ENCODE measurements around the gene PTPRT. TPM values are rescaled to one million over a fixed set of nuclear protein-coding genes. Genes with fewer than 3 reads are reported as not detected.

PTPRT gene
- total and polyA plus RNA-seq, 2 of the 4 experiments (the other 2 are of a cell fraction), result not detected

DNA sequence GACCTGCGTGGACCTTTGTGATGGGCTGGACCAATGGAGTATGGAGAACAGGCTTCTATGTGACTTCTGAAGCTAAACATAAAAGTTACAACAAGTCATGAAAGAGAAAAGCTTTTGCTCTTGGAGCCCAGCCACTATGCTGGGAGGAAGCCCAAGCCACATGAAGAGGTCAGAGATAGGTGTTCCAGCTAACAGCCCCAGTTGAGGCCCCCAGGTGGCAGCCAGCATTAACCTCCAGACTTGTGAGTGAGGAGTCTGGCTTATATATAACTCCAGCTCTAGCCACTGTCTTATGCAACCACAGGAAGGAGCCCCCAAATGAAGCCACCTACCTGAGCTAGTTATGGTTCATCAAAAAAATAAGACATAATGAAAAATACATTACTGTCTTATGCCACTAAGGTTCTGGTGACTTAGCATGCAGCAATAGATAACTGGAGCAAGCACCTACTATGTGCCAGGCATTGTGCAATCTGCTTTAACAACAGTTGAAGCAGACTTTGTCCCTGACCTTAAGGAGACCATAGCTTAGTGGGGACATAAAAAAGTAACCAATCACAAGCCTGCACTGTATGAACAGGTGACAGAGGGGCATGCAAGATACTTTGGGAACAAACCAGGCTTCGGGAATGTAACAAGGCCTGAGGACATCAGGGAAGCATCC lies 599.6 kb downstream of the PTPRT start:
- H3K9me1 ChIP-seq (ENCODE audit: insufficient read depth, low read length), result no peaks in the 10 kb centered on the region
- H3K79me1 ChIP-seq (ENCODE audit: low read depth in 1 of 2, low read length in 2 of 2), result no peaks in the 10 kb centered on the region
- H3K4ac ChIP-seq (ENCODE audit: low read depth, low read length), result no peak overlapping the region
- ATAC-seq (ENCODE audit: low read depth), result no peak
- TF ChIP-seq ELK1 (IDR thresholded peaks at IDR 0.05; ENCODE audit: borderline replicate concordance, low read depth, low read length) (no peak), BHLHE40 (IDR thresholded peaks at IDR 0.05; ENCODE audit: low read depth, low read length) (no peak), POLR2A (IDR thresholded peaks at IDR 0.05; ENCODE audit: low read depth, low read length) (no peak)
- TF ChIP-seq, protein P1, sequence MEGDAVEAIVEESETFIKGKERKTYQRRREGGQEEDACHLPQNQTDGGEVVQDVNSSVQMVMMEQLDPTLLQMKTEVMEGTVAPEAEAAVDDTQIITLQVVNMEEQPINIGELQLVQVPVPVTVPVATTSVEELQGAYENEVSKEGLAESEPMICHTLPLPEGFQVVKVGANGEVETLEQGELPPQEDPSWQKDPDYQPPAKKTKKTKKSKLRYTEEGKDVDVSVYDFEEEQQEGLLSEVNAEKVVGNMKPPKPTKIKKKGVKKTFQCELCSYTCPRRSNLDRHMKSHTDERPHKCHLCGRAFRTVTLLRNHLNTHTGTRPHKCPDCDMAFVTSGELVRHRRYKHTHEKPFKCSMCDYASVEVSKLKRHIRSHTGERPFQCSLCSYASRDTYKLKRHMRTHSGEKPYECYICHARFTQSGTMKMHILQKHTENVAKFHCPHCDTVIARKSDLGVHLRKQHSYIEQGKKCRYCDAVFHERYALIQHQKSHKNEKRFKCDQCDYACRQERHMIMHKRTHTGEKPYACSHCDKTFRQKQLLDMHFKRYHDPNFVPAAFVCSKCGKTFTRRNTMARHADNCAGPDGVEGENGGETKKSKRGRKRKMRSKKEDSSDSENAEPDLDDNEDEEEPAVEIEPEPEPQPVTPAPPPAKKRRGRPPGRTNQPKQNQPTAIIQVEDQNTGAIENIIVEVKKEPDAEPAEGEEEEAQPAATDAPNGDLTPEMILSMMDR (conservative IDR thresholded peaks at IDR 0.05; ENCODE audit: low read depth, low read length), result no peak
- H2AFZ ChIP-seq (replicated peaks; ENCODE audit: low read length, poor library complexity), result no peak overlapping the region
- H3K18ac ChIP-seq (ENCODE audit: low read depth, low read length), result no peak overlapping the region
- no peaks in the 10 kb centered on the region for H3K4me1 ChIP-seq (ENCODE audit: control insufficient read depth, insufficient read depth, low read length)
- no peak overlapping the region for H3K27ac ChIP-seq (ENCODE audit: insufficient read depth, low read length)
- no peak overlapping the region for H2BK120ac ChIP-seq (ENCODE audit: low read depth, low read length)
- H3K56ac ChIP-seq (ENCODE audit: extremely low read depth, insufficient read depth, low read length), result no peak overlapping the region
- no peak overlapping the region for H3K4me3 ChIP-seq (ENCODE audit: insufficient read depth, low read depth, low read length)
- H3K9me3 ChIP-seq (ENCODE audit: control insufficient read depth, insufficient read depth, low read length), result peaks cover 32% of the 10 kb centered on the region
- H2AK9ac ChIP-seq (replicated peaks; ENCODE audit: low read depth, low read length, poor library complexity), result no peak overlapping the region
- H3K14ac ChIP-seq (replicated peaks; ENCODE audit: low read depth, low read length), result no peak overlapping the region
- dilution Hi-C loops (cut with HindIII; ENCODE audit: low sequenced_read_pairs, unreplicated experiment), result no loop called here
- H2AK5ac ChIP-seq (ENCODE audit: low read depth, low read length), result no peak overlapping the region
- intact Hi-C loops (cut with micrococcal nuclease), result no loop called here
- H3K36me3 ChIP-seq (ENCODE audit: control insufficient read depth, insufficient read depth, low read length), result no peaks in the 10 kb centered on the region
- H4K20me1 ChIP-seq (ENCODE audit: insufficient read depth, low read length), result no peaks in the 10 kb centered on the region
- H3K9ac ChIP-seq (ENCODE audit: low read depth, low read length), result no peak overlapping the region
- ChIA-PET POLR2A (ENCODE audit: unreplicated experiment) (no interaction called here), CTCF (interaction anchor here (1.0 kb wide), 1 partner anchor 21 kb away, joined by 3 read pairs; no protein-coding TSS in a partner anchor)
- DNase-seq, result no peak
- WGBS, 2 experiments (ENCODE audit: extremely low coverage in 2 of 2, insufficient read length in 1 of 2), result no CpG with 5 or more reads among the region's 2 CpGs
- in situ Hi-C loops (cut with MboI; ENCODE audit: low sequenced_read_pairs), result no loop called here
- no TSS peak for BruUV-seq (replicated peaks)
- H3K4me2 ChIP-seq (ENCODE audit: low read depth, low read length), result no peak overlapping the region
- H2BK5ac ChIP-seq (ENCODE audit: low read depth, low read length, poor library complexity, severe bottlenecking), result no peak overlapping the region
- H4K91ac ChIP-seq (ENCODE audit: insufficient read depth, low read depth, low read length), result no peak overlapping the region
- H4K8ac ChIP-seq (ENCODE audit: low read depth in 2 of 2, low read length in 2 of 2), result no peak overlapping the region
- H3K23ac ChIP-seq (ENCODE audit: low read depth, low read length), result no peak overlapping the region
- H2BK15ac ChIP-seq (ENCODE audit: low read depth, low read length), result no peak overlapping the region
- no peak overlapping the region for H4K5ac ChIP-seq (ENCODE audit: low read depth, low read length)
- no peaks in the 10 kb centered on the region for H3K27me3 ChIP-seq (ENCODE audit: control insufficient read depth, insufficient read depth, low read length)
- no peak overlapping the region for H2BK20ac ChIP-seq (ENCODE audit: low read depth, low read length)

Measured in IMR-90 (cell line).